Putamen (tissue), 1 donor: Measurements from ENCODE around the gene GLCE.

Experiments
- DNase-seq: peaks from one replicate; pipeline ENCODE4 v3.0.0-alpha.2; 2016; ENCODE audit warnings: low spot score

GLCE gene

DNA sequence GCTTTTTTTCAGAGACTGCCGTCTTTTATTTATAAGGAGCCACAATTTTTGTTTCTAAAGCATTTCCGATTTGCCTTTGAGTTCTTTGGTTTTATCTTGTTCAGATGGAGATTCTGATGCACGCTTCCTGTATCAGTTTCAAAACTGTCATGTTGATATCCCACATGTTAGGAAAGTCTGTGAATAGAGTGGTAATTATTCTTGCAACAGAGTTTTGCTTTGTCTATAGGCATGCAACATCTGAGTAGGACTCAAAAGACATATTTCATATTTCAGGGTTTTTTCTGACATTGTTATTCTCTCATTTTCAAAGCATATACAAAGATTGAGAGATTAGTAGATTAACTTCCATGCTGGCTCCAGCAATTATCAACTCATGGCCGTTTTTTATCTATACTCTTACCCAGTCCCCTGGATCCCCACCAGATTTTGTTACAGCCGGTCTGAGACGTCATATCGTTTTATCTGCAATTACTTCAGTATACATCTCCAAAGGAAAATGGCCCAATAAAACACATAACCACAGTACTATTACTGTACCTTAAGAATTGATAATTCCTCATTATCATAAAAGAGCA is 160.6 kb downstream of the GLCE start:
- DNase-seq: no peak
